Measurements from ENCODE around the gene DDX17.
"Not testable (repeated sequence)": the region's sequence is repeated elsewhere in the genome, so short reads cannot be mapped to it uniquely, and the experiment has no call there.

Gene DDX17

DNA sequence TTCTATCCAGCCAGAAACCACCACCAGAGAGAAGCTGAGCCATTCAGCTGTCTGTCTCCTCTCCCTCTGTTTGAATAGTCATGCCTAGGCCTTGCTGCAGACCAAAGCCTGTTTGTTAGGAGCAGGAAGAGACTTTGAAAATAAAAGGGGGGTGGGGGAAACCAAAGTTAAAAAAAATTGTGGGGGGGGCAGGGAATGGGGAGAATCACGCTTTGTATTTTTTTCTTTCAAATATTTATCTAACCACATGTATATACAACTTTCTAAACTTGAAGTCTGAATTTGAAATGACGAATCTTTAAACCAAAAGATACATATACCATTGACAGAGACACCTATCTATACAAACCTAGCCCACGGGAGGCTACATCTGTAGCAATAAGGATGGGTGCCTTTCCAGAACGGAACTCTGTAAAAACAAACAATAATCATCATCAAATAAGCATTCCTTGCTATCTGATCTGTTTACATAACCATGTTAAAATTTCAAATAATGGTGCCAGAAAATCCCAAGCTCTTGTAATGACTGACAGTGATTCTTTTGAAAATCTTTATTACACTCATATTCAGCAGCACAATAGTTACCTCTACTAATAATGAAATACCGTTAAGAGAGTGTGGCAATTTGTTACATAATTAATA lies 14.3 kb downstream of the DDX17 start:
- no peak for DNase-seq

DNA sequence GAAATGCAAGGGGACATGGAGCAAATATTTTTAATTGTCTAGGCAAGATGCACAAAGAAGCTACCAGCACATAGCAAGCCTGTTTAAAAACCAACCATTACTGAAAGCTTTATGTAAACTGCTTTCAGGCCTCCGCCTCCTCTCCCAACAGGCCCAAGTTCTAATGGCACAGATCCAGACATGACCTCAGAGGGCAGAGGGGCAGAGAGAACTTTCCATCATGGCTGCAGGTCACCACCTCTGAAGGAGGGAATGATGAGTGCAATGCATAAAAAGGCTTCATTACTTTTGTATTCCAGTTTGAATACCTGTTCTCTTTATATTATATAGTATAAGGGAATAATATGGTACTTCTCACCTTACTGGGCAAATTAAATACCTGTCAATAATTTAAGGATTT lies 15.2 kb downstream of the DDX17 start:
- no peak for DNase-seq

DNA sequence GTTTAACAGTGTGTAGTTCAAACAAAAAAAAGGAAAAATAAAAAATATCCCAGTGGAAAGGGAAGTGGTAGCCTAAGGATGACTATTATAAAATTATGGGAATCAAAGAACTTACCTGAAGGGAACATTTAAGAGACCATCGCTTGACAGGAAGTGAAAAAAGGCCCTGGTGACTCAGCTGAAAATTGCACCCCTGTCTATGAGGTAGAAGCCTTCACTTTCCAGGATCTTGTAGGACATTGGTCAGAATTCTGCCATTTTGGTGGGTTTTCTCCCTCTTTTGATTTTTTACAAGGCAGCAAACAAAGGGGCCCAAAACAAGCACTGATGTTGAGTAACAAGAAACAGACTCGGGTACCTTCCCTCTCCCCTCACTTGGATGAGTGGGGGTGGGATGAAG lies 15.6 kb downstream of the DDX17 start:
- DNase-seq, result no peak

DNA sequence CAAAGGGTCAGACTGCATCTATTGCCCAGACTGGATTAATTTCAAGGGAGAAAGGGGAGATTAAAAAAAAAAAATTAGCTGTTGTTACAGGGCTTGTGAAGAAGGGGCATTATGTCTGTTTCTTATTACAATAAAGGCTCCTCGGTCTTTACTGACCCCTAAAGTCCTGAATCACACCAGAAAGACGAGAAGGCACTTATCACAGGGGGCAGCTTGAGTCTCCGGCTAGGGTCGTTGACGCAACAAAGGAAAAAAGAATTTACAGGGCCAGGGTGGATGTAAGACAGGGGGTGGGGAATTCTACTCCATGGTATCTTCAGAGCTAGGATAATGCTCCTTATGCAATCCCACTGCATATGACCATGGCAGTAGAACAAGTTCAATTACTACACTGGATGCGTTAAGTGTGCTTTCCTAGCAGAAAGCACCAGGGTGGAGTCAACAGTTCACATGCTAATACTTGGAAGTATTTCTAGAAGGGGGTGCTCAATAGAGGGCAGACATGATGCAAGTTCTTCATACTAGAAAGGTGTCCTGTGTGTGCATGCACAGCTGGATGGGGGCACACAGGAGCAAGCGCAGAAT lies 16.5 kb downstream of the DDX17 start:
- no peak for DNase-seq

DNA sequence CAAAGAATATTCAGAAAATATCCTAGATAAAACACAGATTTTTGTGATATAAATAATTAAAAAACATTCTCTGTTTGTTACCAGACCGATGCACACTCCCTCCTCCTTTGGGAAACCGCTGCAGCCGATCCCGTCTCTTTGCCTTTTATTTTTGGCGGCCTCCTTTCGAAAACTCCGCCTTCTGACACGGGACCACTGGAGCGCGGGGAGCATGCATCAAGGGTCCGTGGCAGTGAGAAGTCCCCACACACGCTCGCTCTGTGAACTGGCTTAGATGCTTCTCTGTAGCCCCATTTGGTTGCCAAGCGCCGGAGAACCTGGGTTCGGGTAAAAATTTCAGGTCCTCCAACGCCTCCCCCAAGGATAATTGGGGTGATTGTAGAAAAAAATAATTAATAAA lies 17.0 kb downstream of the DDX17 start:
- no peak for DNase-seq

DNA sequence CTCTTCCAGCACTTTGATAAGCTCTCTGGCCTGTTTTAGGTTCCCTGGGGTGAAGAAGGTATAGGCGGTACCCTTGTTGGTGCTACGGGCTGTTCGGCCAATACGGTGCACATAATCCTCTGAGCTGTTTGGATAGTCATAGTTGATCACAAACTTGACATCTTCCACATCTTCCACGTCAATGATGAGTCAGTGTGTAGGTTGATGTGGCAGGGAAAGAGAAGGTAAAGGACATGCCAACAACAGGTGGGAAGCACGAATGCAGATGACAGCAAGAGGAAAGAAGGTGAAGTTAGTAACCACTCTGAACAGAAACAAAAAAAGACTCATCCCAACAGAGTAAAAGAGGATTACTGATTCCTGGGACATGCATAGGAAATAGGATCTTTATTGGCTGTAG lies 18.2 kb downstream of the DDX17 start:
- no peak for DNase-seq

DNA sequence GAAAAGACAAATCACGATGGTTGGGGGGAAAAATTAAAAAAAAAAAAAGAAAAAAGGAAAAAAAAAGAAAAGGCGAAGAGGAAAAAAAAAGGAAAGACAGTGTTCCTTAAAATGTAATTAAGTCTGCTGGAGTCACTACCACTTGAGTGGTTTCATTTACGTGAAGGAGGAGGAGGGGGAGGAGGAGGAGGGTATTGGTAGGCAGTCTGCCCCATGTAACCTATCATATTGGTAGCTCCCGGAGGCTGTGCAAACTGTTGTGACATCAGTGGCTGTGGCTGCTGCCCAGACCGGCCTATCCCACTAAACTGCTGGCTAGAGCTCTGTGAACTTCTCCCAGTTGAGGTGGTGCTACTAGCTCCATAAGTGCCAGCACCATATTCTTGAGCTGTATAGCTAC lies 20.3 kb downstream of the DDX17 start:
- DNase-seq, result no peak

DNA sequence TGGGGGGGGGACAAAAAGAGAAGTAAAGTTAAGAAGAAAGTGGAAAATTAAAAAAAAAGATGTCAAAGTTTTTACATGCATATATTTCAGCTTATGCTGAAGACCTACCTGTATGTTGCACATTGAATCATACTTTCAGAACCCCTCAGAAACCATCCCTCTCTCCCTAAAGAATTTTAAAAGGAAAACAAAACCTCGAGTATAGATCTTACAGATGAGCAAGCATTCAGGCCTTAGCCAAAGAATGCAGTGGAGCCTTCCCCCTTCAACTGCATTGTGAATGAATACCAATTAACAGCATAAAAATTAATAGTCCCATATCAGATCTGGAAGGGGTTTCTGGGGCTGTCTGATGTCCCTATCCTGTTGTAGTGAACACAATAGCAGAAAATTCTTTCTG lies 21.9 kb downstream of the DDX17 start:
- DNase-seq, result no peak

DNA sequence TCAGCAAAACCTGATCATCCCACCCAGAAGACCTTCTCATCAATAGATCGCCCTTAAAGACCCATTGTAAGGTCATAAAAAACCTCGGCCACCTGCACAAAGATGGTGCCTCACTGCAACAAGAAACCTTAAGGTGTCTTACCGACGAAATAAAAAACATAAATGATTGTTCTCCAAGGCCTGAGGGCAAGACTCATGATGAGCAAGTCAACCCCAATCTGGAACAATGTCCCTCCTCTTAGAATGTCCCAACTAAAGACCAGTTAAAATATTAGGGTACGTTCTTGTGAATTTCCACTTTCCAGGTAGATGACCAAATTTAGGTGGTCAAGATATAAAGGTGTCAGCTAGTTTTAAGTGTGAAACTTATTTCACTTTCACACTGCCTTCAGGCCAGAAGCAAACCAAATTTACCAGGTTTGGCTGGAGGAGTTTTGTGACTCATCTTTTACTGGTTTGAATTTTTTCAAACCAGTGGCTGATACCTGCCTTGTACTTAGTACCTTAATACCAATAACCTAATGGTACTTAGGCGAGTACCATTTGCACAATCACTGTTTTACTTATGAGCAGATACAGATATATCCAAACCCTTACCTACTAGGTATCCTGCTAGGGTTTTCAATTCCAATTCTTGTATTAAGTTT lies 23.3 kb downstream of the DDX17 start:
- DNase-seq, result no peak

DNA sequence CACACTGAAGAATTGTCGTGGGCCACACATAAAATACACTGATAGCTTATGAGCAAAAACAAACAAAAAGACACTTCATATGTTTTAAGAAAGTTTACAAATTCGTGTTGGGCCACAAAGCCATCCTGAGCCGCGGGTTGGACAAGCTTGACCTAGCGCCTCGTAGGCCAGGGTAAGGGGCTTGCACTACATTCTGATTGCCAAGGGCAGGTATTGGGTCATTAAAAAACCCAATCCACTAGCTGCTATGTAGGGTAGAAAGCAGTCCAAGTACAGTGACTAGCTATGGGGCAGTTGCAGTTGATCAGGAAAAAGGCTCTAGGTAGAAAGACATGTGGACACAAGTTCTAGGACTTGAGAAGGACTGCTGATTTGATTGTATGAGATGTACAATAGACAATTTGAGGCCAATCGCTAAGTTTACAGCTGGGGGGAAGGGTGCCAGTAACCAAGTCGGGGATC lies 24.2 kb downstream of the DDX17 start:
- DNase-seq, result no peak

DNA sequence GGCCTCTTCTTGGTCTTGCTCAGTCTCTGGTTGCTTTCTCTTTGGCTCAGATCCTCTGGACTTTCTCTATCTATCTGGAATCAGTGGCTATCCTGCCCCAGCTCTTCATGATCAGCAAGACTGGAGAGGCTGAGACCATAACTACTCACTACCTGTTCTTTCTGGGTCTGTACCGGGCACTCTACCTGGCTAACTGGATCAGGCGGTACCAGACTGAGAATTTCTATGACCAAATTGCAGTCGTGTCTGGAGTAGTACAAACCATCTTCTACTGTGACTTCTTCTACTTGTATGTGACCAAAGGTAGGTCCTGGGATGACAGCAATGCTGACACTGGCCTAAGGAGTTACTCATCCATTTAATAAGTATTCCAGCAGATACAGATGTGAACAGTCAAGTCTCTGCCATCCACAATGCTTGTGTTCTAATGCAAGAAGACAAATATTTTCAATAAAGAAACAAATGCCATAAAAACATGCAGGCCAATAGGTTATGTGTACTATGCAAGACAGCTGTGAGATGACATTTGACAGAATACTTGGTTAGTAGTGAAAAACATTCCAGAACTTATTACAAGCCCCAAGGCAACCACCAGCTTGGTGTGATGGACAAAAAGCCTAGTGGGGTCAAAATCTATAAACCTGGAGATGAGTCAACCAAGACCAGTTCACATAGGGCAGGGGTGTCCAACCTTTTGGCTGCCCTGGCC lies 24.8 kb downstream of the DDX17 start:
- DNase-seq, result no peak

DNA sequence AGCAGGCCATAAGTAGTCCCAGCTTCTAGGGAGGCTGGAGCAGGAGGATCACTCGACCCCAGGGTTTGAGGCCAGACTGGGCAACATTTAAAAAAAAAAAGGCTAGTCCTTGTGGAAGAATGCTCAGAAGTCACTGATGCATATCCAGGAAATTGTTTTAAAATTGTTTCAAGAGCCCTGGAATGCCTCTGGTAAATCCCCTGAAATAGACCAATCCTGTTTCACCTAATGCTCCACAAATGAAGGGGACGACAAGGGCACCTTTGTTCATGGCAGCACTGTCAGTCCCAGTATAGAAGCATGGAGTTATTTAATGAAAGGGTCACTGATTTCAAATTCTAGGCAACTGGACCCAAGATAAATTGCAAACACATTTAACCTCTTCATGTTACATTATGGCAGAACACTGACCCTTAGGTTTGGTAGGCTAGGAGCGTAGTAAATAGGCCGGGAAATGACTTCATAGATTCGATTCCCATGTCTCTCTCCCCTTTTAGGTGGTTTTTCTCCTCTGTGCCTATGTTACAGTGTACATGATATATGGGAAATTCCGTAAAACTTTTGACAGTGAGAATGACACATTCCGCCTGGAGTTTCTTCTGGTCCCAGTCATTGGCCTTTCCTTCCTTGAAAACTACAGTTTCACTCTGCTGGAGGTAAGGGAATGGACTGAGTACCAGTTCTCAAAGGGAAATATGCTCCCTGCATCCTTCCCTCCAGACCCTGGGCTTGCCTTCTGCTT lies 26.8 kb downstream of the DDX17 start:
- DNase-seq, result no peak

DNA sequence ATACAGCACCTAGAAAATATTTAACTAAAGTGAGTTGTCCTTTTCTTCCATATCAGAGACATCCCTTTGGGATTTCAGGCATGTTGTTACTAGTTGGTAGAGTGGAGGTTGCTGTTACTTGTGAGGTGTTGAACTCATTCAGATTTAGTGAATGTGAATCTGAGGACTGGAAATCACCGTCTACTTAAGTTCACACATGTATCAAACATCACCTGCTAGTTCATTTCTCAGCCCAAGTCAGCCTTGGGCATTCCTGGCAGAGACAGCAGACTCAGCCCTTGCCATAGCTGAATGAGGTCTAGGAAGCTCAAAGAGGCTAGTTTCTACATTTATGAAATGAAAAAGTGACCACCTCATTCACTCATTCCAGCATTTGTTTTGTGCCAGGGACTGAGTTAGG lies 28.5 kb downstream of the DDX17 start:
- DNase-seq, result no peak

DNA sequence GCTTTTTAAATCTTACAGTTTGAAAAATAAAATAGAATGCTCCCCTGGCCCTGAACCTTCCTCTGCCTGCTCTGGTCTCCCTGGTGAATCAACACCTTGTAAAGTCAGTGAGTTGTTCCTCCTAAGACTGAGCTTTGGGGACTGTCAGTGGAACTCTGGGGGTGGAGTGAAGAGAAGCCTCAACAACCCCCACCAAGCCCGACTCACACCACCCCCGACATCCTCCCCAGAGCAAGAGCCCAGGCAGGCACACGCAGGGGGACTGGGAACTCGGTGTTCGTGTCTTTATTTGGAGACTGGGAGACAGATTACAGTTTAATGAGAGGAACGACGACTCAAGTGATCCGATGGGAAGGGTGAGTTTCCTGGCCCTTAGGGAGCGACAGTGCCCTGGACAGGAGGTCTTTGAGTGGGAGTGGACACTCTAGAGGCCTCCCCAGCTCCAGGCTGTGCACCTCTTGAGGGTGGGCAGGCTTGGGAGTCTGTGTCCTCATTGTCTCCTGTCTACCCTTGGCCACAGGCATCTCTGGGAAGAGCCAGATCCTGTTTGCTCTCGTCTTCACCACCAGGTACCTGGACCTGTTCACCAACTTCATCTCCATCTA lies 32.0 kb downstream of the DDX17 start:
- DNase-seq, result no peak

DNA sequence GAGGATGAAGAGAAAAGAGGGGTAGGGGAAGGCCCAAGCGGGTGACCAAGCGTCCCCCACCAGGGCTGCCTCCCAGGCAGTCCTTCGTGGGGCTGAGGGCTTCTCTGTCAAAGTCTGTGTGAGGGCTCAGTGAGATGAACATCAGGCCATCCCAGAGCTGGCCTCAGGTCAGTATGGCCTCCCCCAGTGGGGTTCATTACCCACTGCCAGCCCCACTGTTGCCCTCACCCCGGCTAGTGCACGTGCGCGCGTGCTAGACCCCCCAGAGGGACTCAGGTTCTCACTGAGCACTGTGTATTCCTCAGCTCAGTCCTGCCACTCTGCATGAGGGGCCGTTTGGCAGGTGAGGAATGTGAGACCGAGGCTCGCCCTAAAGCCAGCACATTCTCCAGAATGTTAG lies 34.9 kb downstream of the DDX17 start:
- no peak for DNase-seq

DNA sequence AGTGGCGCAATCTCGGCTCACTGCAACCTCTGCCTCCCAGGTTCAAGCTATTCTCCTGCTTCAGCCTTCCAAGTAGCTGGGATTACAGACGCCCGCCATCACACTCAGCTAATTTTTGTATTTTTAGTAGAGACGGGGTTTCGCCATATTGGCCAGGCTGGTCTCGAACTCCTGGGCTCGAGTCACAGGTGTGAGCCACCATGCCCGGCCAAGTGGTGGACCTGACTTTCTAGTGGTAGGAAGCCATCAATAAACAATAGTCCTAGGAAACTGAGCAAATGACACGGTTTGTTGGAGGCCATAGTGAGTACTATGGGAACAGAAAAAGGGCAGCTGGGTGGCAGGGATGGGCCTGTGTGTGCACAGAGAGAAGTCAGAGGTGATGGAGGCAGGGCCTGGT lies 35.9 kb downstream of the DDX17 start:
- not testable (repeated sequence) for DNase-seq

DNA sequence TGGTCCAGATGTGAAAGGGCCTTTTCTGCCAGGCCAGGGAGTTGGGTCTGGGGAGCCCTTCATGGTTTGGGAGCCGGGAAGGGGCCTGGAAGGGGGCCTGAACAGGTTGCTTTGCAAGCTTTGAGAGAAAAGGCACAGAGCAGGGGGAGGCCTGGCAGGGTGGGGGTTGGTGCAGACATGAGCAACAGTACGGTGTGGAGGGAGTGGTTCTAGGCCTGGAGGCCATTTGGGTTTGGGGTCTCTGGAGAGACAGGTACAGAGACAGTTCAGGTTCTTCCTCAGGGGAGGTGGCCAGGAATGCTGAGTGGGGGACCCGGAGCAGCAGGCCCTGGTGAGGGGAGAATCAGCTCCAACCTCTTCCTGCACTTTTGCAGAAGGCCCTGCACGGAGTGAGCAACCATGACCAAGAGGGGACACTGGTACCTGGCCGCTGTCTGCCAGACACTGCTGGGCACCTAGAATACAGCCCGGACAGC lies 36.8 kb downstream of the DDX17 start:
- DNase-seq, result no peak

DNA sequence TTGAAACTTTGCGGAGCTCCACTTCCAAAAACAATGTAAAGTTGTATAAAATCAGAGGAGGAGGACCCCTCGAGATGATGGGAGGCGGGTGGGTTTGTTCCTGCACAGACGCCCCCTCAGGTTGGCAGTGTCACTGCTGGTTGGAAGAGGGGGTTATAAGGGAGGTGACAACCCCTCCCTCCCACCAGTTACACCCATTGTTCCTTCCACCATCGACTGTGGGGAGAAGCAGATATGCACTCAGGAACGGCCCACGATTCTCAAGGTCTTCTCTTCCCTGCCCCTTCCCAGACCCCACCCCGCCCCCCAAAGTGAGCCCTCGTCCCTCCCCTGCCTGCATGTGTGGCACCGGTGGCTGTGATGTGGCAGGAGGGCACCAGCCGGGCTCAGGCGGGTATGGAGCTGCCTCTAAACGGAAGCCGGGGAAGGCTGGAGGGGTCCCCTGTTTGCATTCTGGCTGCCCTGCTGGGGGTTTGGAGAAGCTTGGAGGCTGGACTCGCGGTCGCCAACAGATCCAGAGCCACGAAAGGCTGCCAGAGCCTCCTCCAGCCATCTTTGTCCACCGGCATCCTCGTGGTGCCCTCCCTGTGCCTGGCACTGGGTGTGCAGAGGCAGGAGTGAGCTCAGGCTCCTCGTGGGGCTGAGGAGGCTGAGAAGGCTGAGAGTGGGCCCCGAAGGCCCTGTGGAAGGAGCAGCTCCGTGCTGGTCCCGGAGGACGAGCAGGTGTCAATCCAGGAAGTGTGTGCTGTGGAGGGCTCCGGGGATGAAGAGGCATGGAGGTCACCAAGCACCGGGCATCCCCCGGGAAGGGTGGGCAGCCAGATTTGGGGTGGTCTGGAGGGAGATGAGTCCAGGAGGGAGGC lies 37.4 kb downstream of the DDX17 start:
- DNase-seq, result no peak

DNA sequence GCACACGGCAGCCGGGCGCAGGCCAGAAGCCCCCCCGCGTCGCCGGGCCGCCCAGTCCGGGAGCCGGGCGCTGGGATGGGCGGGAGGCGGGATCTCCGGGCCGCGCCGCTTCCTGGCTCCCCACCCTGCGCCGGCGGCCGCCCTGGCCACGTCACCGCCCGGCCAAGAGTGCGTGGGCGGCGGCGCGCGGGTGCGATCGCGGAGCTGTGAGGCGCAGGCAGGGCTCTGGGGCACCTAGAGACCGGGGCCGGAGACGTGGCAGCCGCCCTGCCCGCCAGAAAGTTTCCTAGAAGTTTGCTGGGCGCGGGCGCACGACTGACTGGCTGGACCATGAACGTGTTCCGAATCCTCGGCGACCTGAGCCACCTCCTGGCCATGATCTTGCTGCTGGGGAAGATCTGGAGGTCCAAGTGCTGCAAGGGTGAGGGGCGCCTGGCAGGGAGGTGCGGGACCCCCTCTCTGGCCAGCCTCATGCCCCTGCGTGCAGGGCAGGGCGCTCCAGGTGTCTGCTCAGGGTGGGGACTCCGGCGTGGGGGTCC lies 38.1 kb downstream of the DDX17 start, which contains the start of gene KDELR3:
Gene KDELR3, plus strand, starts transcription at position 193 of the 539 bp plus-strand sequence. Its CDS starts 138 bp downstream, at position 331.
- peak; percentile 56 to 71 for DNase-seq

DNA sequence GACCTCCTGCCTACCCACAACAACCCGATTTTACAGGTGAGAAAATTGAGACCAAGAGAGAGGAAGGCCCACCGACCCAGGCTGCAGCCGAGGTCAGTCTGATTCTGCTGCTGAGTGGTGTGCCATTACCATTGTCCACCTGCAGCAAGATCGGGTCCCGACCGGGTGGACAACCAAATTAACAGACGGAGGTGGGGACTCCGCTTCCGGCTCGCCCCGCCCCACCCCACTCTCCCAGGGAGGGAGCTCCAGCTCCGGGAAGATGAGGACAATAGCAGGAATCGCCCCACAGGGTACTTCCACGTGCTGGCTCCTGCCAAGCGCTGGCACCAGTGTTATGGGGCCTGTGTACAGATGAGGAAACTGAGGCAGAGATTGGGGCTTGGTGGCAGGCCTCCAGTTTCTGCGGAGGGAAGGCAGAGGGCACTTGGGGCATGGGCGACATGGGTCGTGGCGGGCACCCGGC lies 38.6 kb downstream of the DDX17 start:
- DNase-seq, result no peak
